Measurements from ENCODE around the gene SRC.
"Not testable (repeated sequence)": the region's sequence is repeated elsewhere in the genome, so short reads cannot be mapped to it uniquely, and the experiment has no call there.

Gene SRC

DNA sequence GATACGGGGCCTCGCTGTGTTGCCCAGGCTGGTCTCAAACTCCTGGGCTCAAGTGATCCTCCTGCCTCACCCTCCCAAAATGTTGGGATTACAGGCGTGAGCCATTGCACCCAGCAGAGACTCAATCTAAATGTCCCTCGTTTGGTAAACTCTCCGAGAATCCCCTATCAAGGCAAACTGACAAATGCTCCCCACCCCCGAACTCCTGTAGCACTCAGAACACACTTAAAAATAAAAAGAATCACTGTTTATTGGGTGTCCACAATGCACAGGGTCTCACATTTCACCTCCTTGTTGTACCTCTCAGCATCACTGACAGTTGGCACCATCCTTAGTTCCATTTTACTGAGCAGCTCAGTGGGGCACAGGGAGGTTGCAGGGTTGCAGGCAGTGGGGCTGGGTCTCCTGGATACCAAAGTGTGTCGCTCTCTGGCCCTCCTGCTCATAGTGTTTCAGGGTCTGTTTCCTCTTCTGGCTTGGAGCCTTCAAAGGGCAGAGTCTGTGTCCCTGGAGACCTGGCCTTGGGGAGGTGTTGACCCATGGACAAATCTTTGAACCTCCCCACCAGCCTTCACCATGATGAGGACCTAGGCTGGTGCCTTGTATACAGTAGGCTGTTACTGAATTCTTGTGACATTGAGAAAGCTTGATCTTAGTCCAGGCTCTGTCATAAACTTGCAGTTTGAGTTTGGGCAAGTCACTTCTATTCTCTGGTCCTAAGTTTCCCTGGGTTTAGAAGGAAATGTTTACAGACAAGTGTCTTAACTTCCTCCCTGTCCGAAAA is 8.5 kb upstream of the SRC start:
- DNase-seq = no peak

DNA sequence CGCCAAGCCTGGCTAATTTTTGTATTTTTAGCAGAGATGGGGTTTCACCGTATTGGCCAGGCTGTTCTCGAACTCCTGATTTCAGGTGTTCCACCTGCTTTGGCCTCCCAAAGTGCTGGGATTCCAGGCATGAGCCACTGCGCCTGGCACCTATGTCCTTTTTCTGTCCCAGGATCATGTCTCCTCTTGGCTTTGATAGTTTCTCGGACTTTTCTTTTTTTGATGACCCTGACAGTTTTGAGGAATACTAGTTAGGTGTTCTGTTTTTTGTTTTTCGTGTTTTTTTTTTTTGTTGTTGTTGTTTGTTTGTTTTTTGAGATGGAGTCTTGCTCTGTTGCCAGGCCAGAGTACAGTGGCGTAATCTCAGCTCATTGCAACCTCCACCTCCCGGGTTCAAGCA is 7.6 kb upstream of the SRC start:
- not testable (repeated sequence) for DNase-seq

DNA sequence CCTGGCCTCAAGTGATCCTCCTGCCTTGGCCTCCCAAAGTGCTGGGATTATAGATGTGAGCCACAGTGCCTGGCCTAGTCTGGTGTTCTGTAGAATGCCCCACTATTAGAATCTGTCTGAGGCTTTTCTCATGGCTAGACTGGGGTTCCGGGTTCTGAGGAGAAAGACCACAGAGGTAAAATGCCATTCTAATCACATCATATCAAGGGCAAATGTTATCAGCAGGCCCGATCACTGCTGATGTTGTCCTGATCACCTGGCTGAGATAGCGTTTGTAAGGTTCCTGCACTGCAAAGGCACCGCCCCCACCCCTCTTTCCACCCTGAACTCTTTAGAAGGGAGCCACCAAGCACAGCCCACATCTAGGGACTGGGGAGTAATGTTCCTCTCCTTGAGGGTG is 6.7 kb upstream of the SRC start:
- no peak for DNase-seq

DNA sequence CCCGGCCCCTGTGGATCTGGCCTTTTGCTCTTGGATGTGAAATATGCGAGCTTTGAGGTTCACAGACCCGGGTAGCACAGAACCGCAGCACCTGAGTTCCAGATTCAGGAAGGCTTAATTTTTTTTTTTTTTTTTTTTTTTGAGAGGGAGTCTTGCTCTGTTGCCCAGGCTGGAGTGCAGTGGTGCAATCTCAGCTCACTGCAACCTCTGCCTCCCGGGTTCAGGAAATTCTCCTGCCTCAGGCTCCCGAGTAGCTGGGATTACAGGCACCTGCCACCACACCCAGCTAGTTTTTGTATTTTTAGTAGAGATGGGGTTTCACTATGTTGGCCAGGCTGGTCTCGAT is 6.2 kb upstream of the SRC start:
- DNase-seq = not testable (repeated sequence)

DNA sequence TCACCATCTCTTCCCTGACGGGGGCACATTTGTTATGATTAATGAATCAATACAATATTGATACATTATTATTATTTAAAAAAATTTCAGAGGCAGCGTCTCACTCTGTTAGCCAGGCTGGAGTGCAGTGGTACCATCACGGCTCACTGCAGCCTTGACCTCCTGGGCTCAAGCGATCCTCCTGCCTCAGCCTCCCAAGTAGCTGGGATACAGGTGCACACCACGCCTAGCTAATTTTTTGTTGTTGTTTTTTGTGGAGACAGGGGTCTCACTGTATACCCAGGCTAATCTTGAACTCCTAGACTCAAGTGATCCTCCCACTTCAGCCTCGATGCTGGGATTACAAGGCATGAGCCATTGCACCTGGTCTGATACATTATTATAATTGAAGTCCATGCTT is 4.9 kb upstream of the SRC start:
- no peak for DNase-seq

DNA sequence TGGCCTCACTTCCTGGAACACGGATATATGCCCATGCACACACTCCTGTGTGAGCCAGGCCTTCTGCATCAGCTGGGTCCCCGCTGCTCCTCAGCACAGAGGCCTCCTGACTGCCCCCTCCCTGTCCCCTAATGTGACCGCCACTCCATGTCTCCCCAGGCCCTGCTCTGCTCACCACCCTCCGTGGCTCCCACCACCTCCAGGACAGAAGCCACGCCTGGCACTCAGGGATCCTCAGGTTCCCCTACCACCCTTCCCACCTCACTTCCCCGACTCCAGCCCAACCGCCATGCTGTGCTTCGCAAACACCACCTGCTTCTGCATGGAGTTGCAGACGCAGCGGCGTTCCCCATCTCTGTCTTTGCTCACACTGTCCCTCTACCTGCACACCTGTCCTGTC is 4.3 kb upstream of the SRC start:
- no peak for DNase-seq

DNA sequence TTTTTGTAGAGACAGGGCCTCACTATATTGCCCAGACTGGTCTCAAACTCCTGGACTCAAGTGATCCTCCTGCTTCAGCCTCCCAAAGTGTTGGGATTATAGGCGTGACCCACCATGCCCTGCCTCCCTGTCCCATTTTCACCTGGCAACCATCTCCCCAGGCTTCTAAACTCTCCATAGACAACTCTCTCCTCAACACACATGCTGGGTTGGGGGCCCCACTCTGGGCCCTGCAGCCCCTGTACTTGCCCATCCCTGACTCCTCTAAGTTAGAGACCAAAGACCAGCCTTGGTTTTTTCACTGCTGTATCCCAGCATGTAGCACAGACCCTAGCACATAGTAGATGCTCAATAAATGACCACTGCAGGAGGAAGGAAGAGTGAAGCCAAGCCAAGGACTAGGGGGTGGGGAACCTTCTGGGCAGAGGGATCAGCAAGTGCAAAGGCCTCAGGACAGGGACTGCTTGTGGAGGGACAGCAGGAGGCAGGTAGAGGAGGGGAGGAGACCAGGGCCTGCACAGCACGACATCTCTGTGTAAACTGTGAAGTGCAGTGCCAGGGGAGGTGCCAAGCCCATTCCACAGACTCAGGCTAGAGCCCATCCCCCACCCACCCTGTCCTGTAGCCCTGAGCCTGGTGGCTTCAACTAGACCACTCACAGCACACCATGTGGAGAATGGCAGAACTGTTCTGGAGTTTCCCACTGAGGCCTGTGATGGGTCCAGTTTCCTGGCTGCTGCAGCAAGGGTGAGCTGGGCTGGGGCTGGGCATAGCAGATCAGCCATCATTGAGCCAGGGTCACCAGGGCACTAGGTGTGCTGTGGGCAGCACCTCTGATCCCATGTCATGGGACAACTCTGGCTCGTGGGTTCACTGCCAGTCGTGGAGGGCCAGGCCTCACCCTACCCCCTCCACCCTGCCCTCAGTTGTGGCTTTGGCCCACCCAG is 3.4 kb upstream of the SRC start:
- DNase-seq = no peak

DNA sequence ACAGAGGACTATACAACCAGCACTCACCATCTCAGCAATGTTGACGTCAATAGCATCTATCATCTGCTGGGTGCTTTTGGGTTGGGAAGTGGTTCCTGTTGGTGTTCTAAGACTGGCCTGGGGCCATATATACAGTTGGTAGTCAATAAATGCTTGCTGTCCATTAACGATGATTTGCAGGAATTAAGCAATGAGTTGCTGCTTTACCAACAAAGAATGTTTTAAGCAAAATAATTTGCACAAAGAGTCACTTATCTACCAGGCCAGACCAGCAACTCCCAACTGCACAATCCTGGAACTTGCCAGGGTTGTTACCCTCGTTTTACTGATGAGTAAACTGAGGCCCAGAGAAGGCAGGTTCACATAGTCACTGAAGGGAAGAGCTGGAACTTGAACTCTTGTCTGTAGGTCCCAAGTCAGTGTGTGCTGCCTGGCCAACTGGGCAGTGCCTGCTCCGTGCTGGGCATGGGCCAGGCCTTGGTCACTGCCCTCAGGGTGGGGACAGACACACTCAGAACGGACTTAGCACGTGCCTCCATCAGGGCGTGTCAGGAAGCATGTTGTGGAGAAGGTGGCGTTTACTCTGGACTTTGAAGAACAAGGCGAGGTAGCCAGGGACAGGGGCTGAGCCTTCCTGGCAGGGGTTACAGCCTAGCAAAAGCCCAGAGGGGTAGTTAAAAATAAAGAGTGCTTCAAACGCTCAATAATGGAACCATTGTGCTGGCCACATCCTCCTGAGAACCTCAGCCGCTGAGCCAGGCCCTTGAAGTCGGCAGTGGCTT is 2.5 kb upstream of the SRC start:
- no peak for DNase-seq

DNA sequence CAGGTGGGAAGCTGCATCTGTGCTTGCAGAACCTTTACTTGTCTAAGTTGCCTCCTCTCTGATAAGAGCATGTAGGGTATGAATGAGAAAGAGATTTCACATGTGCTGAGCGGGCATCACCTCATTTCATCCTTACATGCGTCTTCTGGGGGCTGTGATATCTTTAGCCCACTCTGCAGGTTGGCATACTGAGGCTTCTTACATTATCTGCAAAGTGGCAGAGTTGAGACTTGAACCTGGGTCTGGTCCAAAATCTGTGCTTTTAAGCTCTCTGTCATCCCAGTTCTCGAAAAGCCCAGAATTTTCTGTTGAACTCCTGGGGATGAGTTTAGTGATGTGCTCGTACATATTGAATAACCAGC is 2.0 kb upstream of the SRC start:
- no peak for DNase-seq

DNA sequence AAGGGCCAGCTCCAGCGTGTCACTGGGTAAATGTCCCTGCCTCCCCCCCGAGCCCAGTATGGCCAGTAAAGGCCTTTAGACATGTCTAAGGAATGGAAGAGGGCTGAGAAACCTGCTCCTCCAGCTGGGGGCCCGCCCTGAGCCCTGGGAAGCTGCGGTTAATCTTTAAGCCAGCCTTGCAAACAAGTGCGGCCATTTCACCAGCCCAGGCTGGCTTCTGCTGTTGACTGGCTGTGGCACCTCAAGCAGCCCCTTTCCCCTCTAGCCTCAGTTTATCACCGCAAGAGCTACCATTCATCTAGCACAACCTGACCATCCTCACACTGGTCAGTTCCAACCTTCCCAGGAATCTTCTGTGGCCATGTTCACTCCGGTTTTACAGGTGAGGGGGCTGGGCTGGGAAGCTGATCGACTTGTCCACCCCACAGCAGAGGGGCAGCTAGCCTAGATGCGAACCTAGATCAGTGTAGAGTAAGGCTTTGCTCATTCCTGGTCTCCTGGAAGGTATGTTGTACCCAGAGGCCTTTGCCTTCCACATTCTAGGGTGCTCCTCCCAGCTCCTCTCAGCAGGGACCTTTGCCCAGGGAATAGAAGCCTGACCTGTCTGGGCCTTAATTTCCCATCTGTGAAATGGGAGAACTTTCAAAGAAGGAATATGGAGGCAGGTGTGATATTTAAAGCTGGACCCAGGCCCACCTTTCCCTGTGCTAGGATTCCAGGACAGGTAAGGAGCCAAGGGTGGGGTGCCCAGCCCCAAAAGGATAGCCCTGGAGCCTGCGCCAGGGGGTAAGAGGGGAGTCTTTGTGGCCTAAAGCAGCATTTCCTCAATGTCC is 1.2 kb upstream of the SRC start:
- no peak for DNase-seq

DNA sequence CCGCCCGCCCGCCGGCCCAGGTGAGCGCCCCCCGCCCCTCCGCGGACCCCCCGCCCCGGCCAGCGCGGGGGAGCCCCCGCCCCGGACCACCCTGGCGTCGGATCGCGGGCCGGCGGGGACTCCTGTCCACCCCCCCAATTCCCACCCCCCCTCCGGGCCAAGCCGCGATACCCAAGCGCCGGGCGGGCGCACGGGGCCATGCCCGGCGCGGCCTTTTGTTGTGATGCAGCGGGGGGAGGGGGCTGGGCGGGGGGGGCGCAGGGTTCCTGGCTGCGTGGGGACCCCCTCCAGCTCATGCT is 245 bp downstream of the SRC start:
- no peak for DNase-seq

DNA sequence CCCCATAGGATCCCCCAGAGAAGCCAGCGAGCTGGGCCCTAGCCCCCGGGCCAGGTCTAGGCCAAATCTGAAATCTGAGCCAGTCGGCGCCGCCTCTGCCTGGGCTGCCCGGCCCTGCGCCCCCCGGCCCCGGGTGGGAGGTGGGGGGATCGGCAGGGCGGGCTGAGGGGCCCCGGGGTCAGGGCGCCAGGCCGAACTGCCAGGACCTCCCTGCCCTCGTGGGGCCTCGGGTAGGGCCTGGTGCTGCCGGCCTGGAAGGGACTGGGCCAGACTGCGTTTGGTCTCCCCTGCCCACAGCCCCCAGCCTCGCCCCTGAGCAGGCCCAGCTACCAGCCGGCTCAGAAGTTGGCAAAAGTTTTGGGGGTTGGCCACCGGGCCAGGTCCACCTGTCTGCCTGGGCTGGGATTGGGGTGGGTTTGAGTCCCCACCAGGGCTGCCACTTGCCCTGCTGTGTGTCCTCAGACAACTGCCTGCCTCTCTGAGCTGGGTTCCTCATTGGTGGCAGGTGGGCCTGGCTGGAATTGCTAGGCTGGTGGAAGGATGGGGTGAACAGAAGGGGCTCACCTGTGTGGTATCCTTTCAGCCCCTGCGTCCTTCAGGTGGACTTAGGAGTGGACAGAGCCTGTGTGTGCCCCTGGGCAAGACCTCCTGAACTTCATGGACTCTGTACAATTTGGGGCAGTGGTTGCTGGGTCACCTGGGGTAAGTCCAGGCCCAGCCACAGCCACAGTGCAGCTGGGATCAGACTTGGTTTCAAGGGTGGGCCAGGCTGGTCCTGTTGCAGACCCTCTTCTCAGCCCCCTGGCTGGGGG is 801 bp downstream of the SRC start:
- no peak for DNase-seq

DNA sequence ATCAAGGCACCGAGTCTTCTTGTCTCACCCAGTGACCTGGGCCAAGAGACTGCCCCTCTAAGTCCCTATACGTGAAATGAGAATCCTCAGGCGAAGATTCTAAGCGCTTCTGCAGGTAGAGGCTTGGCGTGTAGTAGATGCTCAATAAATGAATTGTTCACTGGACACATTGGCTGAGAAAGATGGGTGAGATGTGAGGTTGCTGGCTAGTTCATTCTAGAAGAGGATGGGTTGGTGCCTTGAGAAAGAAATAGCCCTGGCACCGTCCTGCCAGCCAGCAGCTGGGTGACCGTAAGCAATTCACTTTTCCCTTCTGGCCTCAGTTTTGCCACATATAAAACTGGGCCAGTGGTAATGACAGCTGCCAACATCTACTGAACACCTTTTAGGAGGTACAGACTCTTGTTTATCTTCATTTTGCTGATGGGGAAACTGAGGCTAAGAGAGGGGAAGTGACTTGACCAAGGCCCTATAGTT is 1.4 kb downstream of the SRC start:
- DNase-seq = no peak

DNA sequence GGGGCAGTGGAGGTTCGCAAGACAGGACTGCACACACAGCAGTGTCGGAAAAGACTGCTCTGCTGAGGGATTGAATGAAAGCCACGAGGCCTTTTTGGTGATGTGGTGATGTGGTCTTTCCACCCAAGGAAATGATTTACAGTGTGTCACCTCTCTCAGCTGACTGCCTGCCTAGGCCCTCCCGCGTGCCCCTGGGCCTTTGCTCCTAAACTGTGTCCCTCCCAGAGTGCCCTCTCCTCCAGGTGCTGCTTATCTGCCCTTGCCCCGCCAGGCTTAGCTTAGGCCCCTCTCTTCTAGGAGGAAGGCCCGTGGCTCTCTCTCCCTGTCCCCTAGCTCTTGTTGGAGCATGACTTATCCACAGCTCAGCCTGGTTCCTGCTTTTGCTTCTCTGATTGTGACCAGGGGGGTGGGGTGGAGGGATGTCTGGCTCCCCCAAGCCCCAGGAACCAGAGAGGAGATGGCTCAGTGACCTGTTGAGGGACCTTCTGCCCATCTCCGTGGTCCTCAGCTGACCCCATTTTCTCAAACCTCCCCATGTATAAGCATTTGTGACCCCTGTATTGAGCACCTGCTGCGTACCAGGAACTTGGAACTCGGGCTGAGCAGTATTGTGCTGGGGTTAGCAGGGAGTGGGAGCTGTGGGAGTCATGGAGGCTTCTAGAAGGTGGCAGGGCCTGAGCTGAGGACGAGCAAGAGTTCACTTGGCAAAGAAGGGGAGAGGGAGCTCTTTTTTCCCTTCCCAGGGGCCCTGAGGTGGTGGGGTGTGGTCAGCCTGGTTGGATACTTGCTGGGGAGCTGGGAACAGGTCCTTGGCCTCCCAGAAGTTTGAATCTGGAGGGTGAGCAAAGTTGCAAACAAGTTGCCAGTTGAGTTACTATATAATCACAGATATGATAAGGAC is 2.2 kb downstream of the SRC start:
- no peak for DNase-seq

DNA sequence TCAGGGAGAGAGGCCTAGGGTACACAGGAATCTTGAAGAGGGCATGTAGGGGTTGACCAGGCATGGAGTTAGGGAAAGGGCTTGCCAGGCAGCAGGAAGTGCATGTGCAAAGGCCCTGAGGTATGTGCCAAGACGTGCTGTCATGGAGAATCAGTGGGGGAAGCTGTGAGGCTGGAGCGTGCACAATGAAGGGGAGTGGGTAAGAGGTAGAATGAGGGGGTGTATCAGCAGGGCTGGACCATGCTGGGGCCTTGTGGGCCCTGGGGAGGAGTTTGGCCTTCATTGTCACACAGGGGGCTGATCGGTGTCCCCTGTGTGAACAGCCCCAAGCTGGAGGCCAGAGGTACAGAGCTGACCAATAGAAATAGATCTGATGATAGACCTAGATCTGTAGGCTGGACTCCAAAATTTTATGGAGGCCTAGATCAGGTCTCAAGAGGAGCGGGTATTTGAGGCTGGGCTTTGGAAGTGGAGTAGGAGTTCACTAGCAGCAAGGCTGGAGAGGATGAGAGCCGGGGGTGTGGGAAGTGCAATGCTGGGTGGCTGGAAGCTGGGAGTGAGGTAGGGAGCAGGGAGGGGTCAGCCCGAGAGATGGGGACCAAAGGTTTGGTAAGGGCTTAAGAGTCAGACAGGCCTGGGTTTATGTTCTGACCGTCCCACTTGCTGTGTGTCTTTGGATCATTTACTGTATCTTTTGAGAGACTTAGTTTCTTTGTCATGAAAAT is 3.0 kb downstream of the SRC start:
- DNase-seq = no peak

DNA sequence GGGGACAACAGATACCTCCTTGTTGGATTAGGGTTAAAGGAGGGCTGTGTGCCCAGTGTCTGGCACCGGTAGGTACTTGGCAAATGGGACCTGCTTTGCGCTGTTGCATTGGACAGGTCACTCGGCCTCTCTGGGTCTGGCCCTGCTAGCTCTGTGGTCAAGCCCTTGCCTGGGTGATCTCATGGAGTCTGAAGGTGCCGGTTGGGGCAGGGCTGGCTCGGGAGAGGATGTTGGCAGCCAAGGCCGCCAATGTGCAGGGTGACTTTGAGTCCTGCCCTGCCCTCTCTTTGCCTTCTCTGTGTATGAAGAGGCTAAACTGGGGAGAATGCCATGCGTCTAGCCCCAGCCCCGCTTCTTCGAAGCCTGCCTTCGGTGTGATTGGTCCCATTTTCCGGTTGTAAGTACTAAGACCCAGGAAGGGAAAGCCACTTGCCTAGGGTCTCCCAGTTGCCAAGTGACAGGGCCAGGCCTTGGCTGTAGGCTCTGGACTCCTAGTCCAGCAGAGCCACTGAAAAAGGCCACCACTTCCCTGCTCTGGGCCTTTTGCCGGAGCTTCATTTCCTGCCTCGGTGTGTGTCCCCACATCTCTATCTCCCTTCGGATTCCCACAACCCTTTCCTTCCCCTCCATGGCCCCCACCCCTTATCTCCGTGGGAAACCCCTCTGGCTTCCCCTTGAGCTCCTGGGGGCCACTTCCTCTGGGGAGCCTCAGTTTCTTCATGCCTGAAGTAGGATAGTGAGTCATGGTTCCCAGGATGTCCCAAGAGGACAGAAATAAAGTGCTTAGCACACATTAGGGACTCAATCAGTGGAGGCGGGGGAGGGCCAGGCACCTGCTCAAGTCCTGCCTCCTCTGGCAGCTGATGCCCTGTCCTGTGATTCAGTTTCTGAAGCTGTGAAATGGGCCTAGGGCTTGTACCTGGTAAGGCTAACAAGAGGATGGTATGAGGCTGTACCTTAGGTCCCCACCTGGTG is 3.9 kb downstream of the SRC start:
- no peak for DNase-seq

DNA sequence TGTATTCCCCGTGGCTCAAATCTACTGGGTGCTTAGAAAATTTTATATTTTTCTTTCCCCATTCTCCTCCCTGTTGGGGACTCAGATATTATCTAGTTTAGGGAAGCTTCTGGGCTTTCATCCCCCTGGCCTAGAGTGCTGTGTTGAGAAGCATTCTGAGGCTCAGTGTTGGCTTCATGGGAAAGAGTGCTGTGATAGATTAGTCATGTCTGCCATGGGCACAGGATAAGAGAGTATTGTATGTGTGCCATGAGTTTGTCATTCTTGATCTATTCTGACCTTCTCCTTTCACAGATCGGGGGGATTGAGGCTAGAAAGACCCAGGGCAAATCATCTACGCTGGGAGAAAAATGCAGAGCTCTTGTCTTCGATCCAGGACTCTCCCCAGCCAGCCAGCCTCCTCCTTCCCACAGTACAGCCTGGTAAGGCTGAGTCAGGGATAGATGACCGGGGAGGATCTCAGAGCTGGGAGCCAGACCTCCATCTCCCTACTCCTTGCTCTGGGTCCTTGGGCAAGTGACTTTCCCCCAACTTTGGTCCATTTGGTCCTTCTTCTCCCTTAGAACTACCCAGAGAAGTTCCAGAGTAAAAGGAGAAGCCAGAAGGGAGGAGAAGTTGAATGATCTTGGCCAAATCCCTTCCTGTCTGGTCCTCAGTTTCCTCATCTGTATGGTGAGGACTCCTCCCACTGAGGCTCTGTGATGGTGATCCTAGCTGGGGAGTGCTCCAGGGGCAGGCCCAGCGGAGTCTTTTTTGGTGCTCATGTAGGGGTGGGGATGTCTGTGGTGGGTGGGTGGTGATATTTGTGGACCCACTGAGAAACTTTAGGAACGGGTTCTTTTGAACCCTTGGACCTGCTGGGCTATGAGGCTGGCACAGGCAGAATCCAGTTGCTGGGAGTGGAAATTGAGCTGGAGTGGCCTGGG is 5.0 kb downstream of the SRC start:
- DNase-seq = no peak
